Germinal center (tissue), 1 donor: ENCODE results near the gene MYO3B.

Source experiments
- DNase-seq: peaks from one replicate; pipeline ENCODE4 v3.0.0; 2012; ENCODE audit warnings: mixed read lengths, low spot score

MYO3B gene

DNA sequence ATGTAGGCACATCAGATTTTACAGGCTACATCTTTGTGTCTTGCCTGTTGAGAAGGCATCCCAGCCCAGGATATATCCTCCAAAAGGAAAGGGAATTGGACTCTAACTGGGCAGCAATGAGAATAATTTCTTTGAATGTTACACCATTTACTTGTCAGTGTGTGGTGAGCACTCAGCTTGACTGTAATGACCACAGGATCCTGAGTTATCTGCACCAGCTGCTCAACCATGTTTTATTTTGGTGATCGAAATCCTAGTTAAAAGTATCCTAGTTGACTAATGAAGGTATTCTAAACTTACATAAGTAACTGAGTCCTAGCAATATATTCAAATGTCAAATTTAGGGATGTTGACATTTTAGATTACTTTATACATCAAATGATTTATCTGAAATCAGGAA is 123.0 kb downstream of the MYO3B start:
- DNase-seq, result no peak

DNA sequence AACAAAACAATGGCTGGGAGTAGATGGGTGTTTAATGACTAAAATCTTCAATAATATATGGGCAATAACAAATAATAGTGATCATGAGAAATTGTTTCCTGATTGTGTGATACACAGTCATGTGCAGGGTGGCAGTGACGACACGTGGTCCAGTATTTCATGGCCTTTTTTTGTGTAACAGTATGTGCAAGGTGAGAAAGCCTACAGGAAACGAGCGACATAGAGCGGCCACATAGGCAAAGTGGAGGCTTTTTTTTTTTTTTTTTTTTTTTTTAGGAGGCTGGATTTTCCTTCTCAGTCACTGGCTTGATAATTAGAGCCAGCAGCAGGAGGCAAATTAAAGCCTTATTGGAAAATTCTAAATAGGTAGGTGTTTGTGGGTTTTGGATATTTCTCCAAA is 123.7 kb downstream of the MYO3B start:
- DNase-seq, result no peak

DNA sequence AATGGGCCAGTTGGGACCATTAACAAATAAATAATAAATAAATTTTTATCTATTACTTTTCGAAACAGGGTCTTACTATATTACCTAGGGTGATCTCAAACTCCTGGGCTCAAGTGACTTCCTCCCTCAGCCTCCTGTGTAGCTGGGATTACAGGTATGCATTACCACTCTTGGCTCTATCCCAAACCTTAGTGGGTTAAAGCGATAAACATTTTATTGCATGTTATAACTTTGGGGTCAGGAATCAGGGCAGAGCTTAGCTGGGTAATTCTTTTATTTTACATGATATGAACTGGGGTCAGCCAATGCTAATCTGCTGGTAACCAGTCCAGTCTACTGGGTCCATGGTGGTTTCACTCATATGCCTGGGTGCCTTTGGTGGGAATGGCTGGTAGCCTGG is 127.8 kb downstream of the MYO3B start:
- no peak for DNase-seq

DNA sequence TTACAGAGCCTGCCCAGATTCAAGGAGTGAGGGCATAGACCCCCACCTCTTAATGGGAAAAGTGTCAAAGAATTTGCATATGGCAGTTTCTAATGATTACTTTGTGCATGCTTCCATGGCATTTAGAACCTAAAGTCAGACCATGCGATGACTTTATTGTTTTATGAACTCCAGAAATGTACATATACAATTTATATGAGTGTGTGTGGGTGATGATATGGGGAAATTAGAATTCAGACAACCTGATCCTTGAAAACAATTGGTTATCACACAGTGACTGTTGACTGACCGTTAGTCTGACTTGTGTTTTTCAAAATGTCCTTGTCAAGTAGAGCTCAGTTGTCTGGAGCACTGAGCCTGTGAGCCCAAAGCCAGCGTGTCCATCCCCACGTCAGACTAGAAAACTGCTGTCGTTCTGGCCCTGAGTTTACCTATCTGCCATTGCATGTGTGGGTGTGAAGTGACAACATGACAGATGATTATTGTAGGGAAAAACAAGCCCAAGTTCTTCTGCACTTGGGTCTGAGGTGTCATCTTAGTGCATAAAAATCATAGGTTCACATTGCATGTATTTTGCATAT is 128.4 kb downstream of the MYO3B start:
- no peak for DNase-seq

DNA sequence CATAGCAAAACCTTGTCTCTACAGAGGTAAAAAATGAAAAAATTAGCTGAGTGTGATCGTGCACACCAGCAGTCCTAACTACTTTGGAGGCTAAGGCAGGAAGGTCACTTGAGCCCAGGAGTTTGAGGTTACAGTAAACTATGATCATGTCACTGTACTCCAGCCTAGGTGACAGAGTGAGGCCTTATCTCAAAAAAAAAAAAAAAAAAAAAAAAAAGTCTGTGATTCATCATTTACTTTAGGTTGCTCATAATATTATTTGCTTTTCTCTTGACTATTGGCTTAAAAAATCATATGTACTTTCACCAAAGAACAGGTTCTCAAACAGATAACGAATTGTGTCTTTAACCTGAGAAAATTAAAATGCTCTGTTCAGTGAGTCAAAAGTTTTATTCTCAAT is 129.1 kb downstream of the MYO3B start:
- no peak for DNase-seq

DNA sequence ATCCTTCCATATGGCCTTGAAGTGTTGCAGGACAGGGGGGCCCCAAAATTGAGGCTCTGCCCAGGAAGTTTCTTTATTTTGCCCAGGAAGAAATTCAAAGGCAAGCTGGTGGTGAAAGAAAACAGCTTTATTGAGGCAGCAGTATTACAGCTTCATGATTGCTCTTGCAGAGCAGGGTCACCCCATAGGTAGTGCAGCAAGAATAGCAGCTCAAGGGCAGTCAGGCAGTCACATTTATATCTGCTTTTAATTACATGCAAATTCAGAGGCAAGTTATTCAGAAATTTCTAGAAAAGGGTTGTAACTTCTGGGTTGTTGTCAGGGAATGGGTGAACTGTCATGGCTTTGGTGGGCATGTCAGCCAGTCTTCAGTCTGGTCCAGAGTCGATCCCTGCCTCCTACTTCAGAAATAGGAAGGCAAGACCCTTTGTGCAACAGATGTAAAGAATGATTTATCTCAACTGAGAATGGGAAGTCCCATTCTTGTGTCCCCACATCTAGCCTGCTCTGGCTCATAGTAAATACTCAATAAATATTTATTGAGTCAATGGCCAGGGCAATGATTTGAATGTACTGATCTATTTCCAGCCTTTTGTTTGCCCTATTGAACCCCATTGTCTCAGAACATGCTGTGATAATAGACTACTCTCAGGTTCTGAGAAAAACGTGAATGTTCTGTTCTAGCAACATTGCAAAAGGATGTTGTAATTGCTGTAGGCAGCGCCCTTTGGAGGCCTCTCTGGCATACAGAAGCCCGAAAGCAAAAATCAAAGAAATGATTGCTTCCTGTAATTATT is 129.8 kb downstream of the MYO3B start:
- DNase-seq, result no peak

DNA sequence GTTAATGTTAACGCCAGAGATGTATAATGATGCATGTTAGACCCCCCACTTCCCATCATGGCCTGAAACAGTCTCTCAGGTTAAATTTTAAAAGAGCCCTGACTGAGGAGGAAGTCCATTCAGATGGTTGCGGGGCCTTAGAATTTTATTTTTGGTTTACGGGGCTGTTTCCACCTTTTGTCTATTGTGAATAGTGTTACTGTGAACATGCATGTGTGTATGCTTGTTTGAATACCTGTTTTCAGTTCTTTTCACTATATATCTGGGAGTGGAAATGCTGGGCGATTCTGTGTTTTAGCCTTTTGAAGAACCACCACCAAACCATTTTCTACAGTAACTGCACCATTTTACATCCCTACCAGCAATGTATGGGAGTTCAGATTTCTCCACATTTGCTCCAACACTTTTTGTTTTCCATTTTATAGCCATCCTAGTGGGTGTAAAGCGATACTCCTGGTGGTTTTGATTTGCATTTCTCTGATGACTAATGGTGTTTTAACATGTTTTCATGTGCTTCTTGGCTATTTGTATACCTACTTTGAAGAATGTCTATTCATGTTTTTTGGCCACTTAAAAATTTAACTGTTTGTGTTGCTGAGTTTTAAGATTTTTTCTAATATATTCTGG is 133.0 kb downstream of the MYO3B start:
- no peak for DNase-seq

DNA sequence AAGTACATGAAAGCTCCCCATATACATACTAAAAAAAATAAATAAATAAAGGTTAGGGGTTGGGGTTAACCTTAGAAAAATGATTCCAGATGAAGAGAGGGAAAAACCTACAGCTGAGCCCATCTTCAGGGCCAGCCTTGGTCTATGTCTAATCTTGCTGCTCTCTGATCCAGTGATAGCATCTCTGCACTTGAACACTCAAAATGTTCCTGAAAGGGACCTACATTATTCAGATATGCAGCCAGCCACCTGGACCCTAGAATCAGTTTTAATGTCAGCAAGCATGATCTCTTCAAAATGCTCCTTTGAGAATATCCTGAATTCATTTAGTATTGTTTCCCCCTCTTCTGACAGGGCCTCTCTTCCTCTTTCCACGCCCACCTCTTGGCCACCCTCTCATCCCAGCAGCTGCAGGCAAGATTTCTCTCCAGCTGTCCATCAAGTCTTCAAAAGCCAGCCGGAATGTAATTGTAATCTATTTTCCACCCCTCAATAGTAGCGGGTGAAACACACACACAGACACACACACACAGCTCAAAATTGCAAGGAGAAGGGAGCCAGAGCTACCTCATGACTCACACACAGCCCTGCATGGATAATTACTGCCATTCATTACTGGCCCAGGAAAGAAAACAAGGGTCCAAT is 135.5 kb downstream of the MYO3B start:
- DNase-seq, result no peak

DNA sequence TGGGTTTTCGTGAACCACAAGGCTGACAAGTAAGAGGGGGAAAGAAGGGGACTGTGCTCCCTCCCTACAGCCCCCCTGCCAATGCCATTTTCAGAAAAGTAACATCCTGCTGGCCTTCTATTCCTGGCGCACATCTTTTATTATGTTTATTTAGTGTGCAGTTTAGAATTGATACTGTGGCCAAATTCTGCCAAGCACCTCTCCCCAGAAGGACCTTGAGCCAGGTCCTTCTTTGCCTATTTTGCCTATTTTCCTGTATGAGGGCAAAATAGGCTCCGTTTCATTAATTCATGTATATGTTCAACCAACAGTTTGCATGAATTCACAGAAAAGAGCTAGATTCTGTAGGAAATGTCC is 136.0 kb downstream of the MYO3B start:
- no peak for DNase-seq

DNA sequence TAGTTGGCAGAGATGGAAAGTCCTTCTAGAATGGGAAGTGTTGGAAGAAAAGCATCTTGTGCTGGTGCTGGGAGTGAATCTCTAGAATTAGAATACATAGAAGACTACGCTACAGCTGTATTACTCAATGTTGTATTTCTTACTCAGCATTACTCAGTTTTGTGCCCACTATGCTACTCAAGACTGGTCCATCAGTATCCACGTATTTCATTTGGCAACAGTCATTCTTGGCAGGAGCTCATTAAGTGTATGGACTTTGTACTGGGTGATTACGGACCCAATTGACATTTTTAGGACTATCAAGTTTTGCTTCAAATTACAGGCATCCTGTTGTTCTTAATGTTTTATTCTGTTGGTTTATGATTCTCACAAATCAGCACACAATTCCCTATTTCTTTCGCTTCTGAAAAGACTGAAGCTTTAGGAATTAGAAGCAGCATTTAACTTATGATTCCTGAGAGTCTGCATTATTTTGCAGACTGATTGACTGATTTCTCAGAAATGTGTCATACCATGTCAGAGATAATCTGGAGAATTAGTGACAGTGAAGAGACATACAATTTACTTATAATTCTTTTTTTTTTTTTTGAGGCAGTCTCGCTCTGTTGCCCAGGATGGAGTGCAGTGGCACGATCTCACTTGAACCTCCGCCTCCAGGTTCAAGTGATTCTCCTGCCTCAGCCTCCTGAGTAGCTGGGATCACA is 136.9 kb downstream of the MYO3B start:
- DNase-seq, result no peak

DNA sequence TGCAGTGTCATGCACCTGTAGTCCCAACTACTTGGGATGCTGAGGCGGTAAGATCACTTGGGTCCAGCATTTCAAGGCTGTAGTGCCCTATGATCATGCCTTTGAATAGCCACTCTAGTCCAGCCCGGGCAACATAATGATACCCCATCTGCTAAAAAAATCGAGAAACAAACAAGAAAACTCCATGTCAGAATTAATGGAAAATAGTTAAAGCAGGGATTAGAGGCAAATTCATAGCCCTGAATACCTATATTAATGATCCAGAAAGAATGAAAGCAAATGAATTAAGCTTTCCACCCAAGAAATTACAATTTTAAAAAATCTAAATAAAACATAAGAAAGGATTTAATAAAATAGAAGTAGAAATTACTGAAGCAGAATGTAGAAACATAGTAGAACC is 143.0 kb downstream of the MYO3B start:
- no peak for DNase-seq

DNA sequence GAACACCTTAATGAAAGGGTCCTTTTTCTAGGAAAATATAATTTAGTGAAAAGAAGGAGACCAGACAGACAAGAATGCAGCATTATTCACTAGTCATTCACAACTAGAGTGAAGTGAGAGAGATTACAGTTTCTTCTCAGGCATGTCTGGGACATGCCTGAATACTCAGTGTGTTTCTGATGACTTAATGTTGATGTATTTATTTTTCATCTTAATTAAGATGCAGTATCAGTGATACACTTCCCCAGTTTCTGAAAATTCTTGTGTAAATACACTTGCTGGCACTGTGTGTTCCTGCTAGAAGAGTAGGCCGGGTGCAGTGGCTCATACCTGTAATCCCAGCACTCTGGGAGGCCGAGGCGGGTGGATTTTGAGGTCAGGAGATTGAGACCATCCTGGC is 143.6 kb downstream of the MYO3B start:
- DNase-seq, result no peak

DNA sequence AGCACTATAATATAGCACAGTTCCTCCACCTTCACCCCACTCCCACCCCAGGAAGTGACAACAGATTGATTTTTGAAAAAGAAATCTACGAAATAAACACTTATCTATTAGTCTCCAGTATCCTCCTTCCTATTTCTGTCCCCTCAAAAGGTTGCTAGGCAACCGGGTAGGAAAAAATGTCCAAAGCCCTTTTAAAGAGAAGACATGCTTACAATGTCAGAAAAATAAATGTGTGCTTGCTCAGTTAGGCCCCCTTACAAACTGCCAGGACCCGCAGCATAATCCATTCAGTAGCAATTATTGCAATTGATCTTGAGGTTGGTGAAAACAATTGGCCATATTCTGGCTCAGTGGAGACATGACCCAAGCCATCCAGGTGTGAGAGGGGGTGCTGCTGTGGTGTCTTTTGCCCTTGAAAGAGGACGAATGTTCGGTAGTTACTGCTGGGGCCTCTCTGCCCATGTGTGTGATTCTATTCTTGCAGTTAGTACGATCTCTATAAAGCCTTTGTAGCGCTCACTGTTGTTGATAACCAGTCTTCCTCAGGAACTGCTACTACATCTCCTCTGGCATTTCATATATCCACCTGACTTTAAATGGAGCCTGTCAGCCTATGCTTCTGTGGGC is 144.3 kb downstream of the MYO3B start:
- no peak for DNase-seq

DNA sequence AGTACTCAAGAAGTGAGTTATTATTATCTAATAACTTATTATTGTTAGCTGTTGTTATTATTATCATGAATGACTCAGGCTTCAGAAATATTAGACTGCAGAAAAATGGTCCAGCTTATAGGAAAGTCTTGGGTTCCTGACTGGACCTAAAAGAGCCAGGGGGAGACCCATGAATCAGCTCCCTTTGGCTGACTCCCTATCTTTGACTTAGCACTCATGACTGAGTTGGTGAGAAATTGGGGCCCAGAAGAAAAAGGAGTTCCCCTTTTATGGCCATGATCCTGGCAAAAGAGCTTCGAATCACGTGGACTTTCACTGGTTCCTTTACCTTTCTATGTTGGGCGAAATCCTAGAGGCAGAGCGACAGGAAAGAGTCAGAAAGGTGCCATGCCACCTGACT is 145.8 kb downstream of the MYO3B start:
- no peak for DNase-seq

DNA sequence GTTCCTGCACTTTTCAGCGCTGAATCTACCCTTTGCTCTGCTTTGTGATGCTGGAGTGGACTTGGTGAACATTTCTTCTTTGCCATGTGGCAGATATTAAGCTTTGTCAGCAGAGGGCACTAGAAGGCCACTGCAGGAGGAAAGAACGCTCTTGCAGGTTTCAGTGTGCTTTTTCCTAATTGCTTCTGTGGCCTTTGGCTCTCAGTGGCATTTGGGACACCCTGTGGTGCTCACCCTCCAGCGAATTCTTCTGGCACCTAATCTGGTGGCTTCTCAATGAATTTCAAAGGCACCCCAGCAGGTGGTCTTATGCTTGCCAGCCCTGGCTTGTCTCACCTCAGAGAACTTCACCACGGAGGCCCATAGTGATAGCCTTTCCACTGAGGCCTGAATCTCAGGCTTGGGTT is 146.7 kb downstream of the MYO3B start:
- peak; percentile 19 for DNase-seq

DNA sequence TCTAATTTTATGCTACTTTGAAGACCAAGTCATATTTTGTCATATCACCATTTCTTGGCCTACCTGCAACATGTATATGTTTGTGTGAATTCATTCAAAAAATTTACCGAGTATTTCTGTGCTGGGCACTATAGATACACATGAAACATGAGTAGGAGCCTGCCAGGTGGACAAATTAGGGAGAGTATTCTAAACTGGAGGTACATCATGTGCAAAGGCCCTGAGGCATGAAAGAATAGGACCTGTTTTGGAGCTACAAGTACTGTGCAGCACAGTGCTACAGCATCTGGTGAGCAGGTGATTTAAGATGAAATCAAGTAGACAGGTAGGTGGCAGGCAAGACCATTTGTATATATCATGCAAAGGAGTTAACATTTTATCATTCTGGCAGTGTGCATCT is 152.9 kb downstream of the MYO3B start:
- DNase-seq, result no peak

DNA sequence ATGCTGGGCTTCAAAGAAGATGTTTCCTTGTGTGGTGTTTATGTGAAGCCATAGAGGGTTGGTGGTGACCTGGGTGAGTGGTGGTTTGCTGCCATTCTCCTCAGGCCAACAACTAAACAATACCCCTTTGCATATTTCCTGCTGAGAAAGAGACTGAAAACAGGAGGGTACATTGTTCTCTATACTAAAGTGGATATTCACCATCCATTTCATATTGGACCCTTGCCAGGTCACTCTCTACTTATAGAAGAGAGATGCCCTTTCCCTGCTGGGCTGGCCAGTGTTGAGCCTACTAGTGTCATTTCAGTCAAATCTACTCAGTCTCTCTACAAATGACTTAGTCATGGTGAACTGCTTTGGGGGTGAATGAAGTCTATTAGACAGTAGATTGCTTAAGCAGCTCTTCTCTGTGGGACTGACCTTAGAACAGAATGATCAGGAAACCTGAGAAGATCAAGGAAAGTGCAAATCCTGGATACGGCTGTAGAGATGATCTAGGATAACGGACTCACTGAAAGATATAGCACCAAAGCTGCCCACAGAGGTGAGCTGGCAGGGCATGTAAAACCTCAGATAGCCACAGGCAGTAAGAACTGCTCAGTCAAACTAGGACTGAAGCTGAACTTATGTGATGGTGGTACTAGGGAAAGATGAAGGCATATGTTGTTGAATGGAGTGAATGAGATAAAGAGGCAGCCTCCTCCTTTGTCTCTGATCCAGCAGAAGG is 154.9 kb downstream of the MYO3B start:
- DNase-seq, result no peak

DNA sequence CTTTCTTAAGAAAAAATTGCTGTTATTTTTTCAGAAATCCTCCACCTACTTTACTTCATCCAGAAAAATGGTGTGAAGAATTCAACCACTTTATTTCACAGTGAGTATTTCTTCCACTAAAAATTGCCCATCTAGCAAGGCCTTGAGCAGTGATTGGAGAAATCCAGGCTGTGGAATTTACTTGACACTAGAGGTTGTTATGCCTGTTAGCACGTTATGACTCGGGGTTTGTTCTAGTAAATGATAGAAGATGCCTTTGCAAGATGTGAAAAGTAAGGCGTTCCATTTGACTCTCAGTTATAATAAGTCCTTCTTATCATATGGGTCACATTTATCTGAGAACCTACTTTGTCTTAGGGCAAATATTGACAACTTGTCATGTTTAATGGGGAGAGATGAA is 157.4 kb downstream of the MYO3B start:
- no peak for DNase-seq

DNA sequence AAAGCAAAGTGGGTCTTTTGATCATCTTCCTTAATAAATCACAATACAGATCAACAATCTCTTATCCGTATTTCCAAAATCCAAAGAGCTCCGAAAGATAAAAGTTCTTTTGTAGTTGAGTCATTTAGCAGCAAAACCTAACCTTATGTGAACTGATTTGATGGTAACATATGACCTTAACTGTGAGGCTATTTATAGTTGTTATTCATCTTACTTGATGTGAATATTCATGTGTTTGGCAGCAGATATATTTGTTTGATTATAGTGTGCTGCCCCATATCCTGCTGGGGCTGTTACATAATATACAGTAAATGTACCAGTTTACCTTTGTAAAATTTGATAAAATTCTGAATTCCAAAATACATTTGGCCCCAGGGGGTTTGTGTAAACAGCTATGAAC is 158.5 kb downstream of the MYO3B start:
- no peak for DNase-seq

DNA sequence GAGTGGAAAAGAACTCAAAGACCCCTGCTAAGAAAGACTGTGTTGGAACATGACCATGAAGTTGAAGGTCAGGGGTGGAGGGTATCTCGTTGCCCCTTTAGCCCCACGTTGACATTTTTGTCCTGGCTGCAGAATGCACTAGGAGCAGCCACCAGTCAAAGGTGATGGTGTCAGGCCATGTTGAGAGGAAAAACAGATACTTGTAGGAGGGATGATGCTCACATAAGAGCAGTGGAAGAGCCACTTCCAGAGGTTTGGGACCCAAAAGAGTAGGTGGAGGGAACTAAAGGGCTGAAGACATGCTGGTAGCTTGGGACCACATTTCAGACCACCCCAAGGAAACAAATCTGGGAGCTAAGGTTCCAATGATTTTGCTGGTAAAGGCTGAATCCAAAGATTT is 159.0 kb downstream of the MYO3B start:
- no peak for DNase-seq

DNA sequence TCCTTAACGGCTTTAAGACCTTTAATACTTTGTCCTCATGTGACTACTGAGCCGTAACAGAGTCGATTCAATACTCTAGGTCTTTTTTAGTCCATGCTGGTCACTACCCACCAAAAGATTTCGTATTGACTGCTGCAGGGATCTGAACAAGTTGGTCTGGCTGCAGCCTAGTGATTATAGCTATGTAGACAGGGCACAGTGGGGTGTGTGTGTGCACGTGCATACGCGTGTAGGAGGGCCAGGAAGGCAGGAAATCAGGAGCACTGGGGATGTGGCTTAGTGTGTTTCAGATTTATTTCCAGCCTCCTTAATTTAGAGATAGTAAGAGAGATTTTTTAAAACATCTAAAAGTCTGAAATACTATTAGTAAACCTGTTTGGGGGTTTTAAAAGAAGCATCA is 161.4 kb downstream of the MYO3B start:
- DNase-seq, result no peak
